MM.1S (cell line): ENCODE data around the gene HOATZ.

Source experiments
- DNase-seq: peaks from one replicate; pipeline ENCODE4 v3.0.0-alpha.2; 2015
- H2AFZ ChIP-seq: fragments of 300-600 bp; sonication (generic); 2 replicates; pipeline ENCODE4 v1.6.0; 2016; ENCODE audit warnings: antibody characterized with exemption, low read length
- H3F3A ChIP-seq: fragments of 300-600 bp; sonication (generic); 2 replicates; pipeline ENCODE4 v1.6.1; 2016; ENCODE audit warnings: mild to moderate bottlenecking, antibody characterized with exemption, low read length, moderate library complexity, mixed read lengths; ENCODE audit not compliant: insufficient read depth
- H3K27ac ChIP-seq: fragments of 300-600 bp; sonication (generic); 2 replicates; pipeline ENCODE4 v1.5.1; 2016; ENCODE audit warnings: mild to moderate bottlenecking, low read length
- H3K27me3 ChIP-seq: fragments of 300-600 bp; sonication (generic); replicated peaks from 2 replicates; pipeline ENCODE4 v1.6.0; 2016; ENCODE audit warnings: low read length; ENCODE audit not compliant: insufficient read depth
- H3K36me3 ChIP-seq: fragments of 300-600 bp; sonication (generic); replicated peaks from 2 replicates; pipeline ENCODE4 v1.6.1; 2016; ENCODE audit warnings: mild to moderate bottlenecking, low read length, mixed read lengths; ENCODE audit not compliant: insufficient read depth
- H3K4me1 ChIP-seq: fragments of 300-600 bp; sonication (generic); 2 replicates; pipeline ENCODE4 v1.6.1; 2016; ENCODE audit warnings: low read length, mixed read lengths
- H3K4me2 ChIP-seq: fragments of 300-600 bp; sonication (generic); 2 replicates; pipeline ENCODE4 v1.6.0; 2016; ENCODE audit warnings: low read depth, low read length
- H3K4me3 ChIP-seq: fragments of 300-600 bp; sonication (generic); 2 replicates; pipeline ENCODE4 v1.5.1; 2016; ENCODE audit warnings: low read length, mixed read lengths
- H3K79me2 ChIP-seq: fragments of 300-600 bp; sonication (generic); 2 replicates; pipeline ENCODE4 v1.6.1; 2016; ENCODE audit warnings: mixed run types, low read length, mixed read lengths
- H3K9ac ChIP-seq: fragments of 300-600 bp; sonication (generic); 2 replicates; pipeline ENCODE4 v1.6.1; 2016; ENCODE audit warnings: low read length, mixed read lengths
- H3K9me2 ChIP-seq: fragments of 300-600 bp; sonication (generic); replicated peaks from 2 replicates; pipeline ENCODE4 v1.6.1; 2016; ENCODE audit warnings: mild to moderate bottlenecking, low read length, mixed read lengths; ENCODE audit not compliant: insufficient read depth
- H3K9me3 ChIP-seq: fragments of 300-600 bp; sonication (generic); replicated peaks from 2 replicates; pipeline ENCODE4 v1.6.1; 2016; ENCODE audit warnings: mild to moderate bottlenecking, low read length, mixed read lengths; ENCODE audit not compliant: insufficient read depth
- H4K20me1 ChIP-seq: fragments of 300-600 bp; sonication (generic); 2 replicates; pipeline ENCODE4 v1.6.1; 2016; ENCODE audit warnings: mild to moderate bottlenecking, low read length, moderate library complexity, mixed read lengths; ENCODE audit not compliant: insufficient read depth
- EZH2 ChIP-seq: fragments of 300-600 bp; sonication (generic); optimal IDR thresholded peaks from 2 replicates; pipeline ENCODE3; 2017; ENCODE audit warnings: low read depth, mild to moderate bottlenecking, antibody characterized with exemption, low read length, mixed read lengths
- EZH2phosphoT487 ChIP-seq: fragments of 300-600 bp; sonication (generic); IDR thresholded peaks from 2 replicates; pipeline ENCODE4 v1.6.1; 2018; ENCODE audit warnings: antibody characterized with exemption, low read length
- TF ChIP-seq, protein P1 (sequence below): fragments of 300-600 bp; sonication (generic); IDR thresholded peaks from 2 replicates; pipeline ENCODE4 v1.5.1; 2016; ENCODE audit warnings: antibody characterized with exemption, low read length, mixed read lengths

HOATZ gene

DNA sequence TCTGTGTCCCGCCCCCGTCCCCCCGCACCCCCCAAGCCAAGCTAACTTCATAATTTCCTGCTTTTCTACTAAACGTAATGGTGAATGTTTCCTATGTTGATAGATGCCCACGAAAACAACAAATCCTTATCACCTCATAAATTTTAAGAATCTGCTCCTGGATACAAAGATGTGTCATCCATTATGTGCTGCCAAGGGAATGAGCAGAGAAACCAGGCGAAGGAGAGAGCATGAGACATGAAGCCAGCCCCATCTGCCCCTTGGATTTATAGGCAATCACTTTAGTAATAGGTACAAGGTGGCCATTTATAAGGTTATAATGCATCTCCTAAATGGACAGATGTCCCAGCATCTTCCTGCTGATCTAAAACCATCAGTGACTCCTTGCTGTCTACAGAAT, 56.2 kb downstream of the HOATZ start:
- Histone ChIP-seq H2AFZ (no peak overlapping the region), H3K9me3 (no peaks in the 10 kb centered on the region), H3K4me3 (no peak overlapping the region), H3K9ac (no peak overlapping the region), H3K4me2 (no peak overlapping the region), H3K27ac (no peak overlapping the region), H3K36me3 (no peaks in the 10 kb centered on the region), H3F3A (no peaks in the 10 kb centered on the region), H4K20me1 (no peaks in the 10 kb centered on the region), H3K79me2 (no peaks in the 10 kb centered on the region), H3K4me1 (no peaks in the 10 kb centered on the region), H3K27me3 (no peaks in the 10 kb centered on the region), H3K9me2 (no peaks in the 10 kb centered on the region)
- DNase-seq: no peak
- TF ChIP-seq, protein P1, sequence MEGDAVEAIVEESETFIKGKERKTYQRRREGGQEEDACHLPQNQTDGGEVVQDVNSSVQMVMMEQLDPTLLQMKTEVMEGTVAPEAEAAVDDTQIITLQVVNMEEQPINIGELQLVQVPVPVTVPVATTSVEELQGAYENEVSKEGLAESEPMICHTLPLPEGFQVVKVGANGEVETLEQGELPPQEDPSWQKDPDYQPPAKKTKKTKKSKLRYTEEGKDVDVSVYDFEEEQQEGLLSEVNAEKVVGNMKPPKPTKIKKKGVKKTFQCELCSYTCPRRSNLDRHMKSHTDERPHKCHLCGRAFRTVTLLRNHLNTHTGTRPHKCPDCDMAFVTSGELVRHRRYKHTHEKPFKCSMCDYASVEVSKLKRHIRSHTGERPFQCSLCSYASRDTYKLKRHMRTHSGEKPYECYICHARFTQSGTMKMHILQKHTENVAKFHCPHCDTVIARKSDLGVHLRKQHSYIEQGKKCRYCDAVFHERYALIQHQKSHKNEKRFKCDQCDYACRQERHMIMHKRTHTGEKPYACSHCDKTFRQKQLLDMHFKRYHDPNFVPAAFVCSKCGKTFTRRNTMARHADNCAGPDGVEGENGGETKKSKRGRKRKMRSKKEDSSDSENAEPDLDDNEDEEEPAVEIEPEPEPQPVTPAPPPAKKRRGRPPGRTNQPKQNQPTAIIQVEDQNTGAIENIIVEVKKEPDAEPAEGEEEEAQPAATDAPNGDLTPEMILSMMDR: no peak
- no peak for TF ChIP-seq EZH2phosphoT487
- no peak for TF ChIP-seq EZH2

DNA sequence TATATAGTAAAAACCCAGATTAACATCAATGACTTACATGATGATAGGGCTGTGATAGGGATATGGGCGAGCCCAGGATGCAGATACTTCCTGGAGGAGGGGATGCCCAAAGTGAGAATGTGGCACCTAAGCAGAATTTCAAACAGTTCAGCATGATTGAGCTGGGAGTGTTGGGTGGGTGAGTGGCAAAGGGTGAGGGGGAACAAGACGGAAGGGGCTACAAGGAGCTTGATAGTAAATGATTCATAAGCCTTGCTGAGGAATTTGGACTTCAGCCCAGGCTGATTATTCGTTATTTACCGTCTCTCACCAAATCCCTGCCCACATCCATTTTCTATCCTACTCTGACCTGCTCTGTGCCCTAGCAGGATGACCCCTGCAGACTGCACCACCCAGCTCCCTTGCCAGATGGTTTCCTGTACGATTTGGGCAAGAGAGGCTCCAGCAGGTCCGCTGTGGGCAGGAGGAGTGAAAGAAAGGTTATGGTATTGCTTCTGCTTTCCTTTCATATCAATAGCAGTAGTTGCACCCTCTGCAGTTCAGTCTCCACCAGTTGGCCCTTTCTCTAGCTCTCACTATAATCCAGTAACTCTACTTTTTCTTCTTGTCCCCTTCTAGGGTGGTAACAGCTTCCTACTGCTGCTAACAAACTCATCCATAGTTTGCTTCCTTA, 57.4 kb downstream of the HOATZ start:
- H3K79me2 ChIP-seq: no peaks in the 10 kb centered on the region
- no peak overlapping the region for H2AFZ ChIP-seq
- TF ChIP-seq EZH2: no peak
- no peak for TF ChIP-seq EZH2phosphoT487
- TF ChIP-seq, protein P1: no peak
- H3K27ac ChIP-seq: no peak overlapping the region
- H3F3A ChIP-seq: no peaks in the 10 kb centered on the region
- H3K36me3 ChIP-seq: no peaks in the 10 kb centered on the region
- no peaks in the 10 kb centered on the region for H3K9me3 ChIP-seq
- no peaks in the 10 kb centered on the region for H3K27me3 ChIP-seq
- DNase-seq: no peak
- no peaks in the 10 kb centered on the region for H4K20me1 ChIP-seq
- H3K4me3 ChIP-seq: no peak overlapping the region
- no peaks in the 10 kb centered on the region for H3K4me1 ChIP-seq
- H3K9ac ChIP-seq: no peak overlapping the region
- H3K9me2 ChIP-seq: no peaks in the 10 kb centered on the region
- H3K4me2 ChIP-seq: no peak overlapping the region

DNA sequence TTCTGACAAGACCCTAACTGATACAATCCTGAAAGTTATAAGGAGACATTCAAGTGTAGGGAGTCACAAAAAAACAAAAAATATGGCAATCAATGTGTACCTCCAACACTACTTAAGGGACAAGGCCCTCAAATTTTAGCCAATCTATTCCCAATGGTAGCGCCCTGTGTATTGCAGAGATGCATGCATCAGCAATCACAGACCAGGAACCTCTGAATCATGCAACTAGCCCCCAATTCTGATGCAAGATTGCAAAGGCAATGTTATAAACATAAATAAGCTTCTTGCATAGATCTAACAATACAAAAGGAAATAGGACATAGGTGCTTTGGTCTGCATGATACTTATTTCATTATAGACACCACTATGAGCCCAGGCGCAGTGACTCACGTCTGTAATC, 58.0 kb downstream of the HOATZ start:
- no peak for TF ChIP-seq EZH2phosphoT487
- TF ChIP-seq, protein P1: no peak
- no peak for TF ChIP-seq EZH2
- Histone ChIP-seq H3K9me2 (no peaks in the 10 kb centered on the region), H4K20me1 (no peaks in the 10 kb centered on the region), H3K4me2 (no peak overlapping the region), H3K9me3 (no peaks in the 10 kb centered on the region), H3F3A (no peaks in the 10 kb centered on the region), H3K79me2 (no peaks in the 10 kb centered on the region), H3K36me3 (no peaks in the 10 kb centered on the region), H3K27ac (no peak overlapping the region), H3K4me3 (no peak overlapping the region), H3K9ac (no peak overlapping the region), H3K4me1 (no peaks in the 10 kb centered on the region), H2AFZ (no peak overlapping the region), H3K27me3 (no peaks in the 10 kb centered on the region)
- DNase-seq: no peak
